Type B pancreatic cell (in vitro differentiated cells): ENCODE data around the gene SMAD7. TPM values are rescaled to one million over a fixed set of nuclear protein-coding genes. Genes with fewer than 3 reads are reported as not detected.
A peak's percentile ranks its signal among the peaks of the same experiment; 100 is the strongest.

Experiments
- DNase-seq: peaks from one replicate; pipeline ENCODE4 v3.0.0; 2021; ENCODE audit warnings: mixed read lengths; ENCODE audit not compliant: unreplicated experiment; ENCODE audit errors: extremely low spot score
- H3K27ac Mint-ChIP-seq: 2 replicates; pipeline ENCODE4 v1.8.0; 2021; ENCODE audit warnings: mild to moderate bottlenecking, mixed read lengths
- H3K27me3 Mint-ChIP-seq: 2 replicates; pipeline ENCODE4 v1.8.0; 2021; ENCODE audit warnings: mixed read lengths
- H3K36me3 Mint-ChIP-seq: 2 replicates; pipeline ENCODE4 v1.8.0; 2021; ENCODE audit warnings: mixed read lengths
- H3K4me1 Mint-ChIP-seq: one replicate; pipeline ENCODE4 v1.8.0; 2021; ENCODE audit warnings: mixed read lengths; ENCODE audit not compliant: unreplicated experiment
- H3K4me3 Mint-ChIP-seq: 2 replicates; pipeline ENCODE4 v1.8.0; 2021; ENCODE audit warnings: mild to moderate bottlenecking, mixed read lengths
- H3K9me3 Mint-ChIP-seq: 2 replicates; pipeline ENCODE4 v1.8.0; 2021; ENCODE audit warnings: mixed read lengths
- total RNA-seq: library from RNA; stranded (reverse); gene quantifications from 2 replicates; pipeline ENCODE4 v1.2.1, GENCODE V29; 2021; ENCODE audit warnings: low replicate concordance
- TF ChIP-seq, protein P1 (sequence below): fragments of 200-600 bp; sonication (generic); conservative IDR thresholded peaks from 2 replicates; pipeline ENCODE4 v1.5.0; 2021; ENCODE audit warnings: antibody characterized with exemption, mild to moderate bottlenecking

SMAD7 gene
- total RNA-seq, 1 donor from 2014 or later: 17.8 TPM

GRCh38 chr18:48947092-48947491, 3.7 kb downstream of the SMAD7 start:
- Mint-ChIP-seq H3K27me3 (no peaks in the 10 kb centered on the region), H3K27ac (peak overlapping the region; percentile 77), H3K36me3 (peaks cover 36% of the 10 kb centered on the region), H3K9me3 (no peaks in the 10 kb centered on the region), H3K4me1 (peaks cover 61% of the 10 kb centered on the region), H3K4me3 (peak overlapping the region; percentile 91)
- DNase-seq: no peak
- TF ChIP-seq, protein P1, sequence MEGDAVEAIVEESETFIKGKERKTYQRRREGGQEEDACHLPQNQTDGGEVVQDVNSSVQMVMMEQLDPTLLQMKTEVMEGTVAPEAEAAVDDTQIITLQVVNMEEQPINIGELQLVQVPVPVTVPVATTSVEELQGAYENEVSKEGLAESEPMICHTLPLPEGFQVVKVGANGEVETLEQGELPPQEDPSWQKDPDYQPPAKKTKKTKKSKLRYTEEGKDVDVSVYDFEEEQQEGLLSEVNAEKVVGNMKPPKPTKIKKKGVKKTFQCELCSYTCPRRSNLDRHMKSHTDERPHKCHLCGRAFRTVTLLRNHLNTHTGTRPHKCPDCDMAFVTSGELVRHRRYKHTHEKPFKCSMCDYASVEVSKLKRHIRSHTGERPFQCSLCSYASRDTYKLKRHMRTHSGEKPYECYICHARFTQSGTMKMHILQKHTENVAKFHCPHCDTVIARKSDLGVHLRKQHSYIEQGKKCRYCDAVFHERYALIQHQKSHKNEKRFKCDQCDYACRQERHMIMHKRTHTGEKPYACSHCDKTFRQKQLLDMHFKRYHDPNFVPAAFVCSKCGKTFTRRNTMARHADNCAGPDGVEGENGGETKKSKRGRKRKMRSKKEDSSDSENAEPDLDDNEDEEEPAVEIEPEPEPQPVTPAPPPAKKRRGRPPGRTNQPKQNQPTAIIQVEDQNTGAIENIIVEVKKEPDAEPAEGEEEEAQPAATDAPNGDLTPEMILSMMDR: no peak

- H3K36me3 Mint-ChIP-seq: peaks cover 36% of the 10 kb centered on the region
- peak overlapping the region; percentile 91 for H3K4me3 Mint-ChIP-seq
- peaks cover 68% of the 10 kb centered on the region for H3K4me1 Mint-ChIP-seq
- no peak overlapping the region for H3K27ac Mint-ChIP-seq
- no peaks in the 10 kb centered on the region for H3K27me3 Mint-ChIP-seq
- no peaks in the 10 kb centered on the region for H3K9me3 Mint-ChIP-seq
- TF ChIP-seq, protein P1: no peak
- no peak for DNase-seq
Observed at GRCh38 chr18:48946329-48946835, 4.4 kb downstream of the SMAD7 start.

DNA sequence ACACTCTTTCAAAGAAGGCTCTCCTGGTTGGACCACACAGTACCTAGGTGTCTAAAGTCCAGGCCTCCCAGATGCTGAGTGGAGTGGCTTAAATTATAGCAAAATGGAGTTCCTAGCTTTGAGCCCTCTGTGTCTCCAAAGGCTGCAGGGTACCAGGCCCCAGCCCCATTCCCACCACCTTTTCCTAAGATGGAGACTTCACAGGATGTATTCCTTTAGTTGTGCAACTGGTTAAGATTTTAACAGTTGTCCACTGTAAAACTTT, 4.9 kb downstream of the SMAD7 start:
- H3K27me3 Mint-ChIP-seq: no peaks in the 10 kb centered on the region
- H3K4me3 Mint-ChIP-seq: peak overlapping the region; percentile 91
- no peak for DNase-seq
- H3K4me1 Mint-ChIP-seq: peaks cover 73% of the 10 kb centered on the region
- H3K9me3 Mint-ChIP-seq: no peaks in the 10 kb centered on the region
- TF ChIP-seq, protein P1: no peak
- H3K27ac Mint-ChIP-seq: no peak overlapping the region
- H3K36me3 Mint-ChIP-seq: peaks cover 40% of the 10 kb centered on the region

DNA sequence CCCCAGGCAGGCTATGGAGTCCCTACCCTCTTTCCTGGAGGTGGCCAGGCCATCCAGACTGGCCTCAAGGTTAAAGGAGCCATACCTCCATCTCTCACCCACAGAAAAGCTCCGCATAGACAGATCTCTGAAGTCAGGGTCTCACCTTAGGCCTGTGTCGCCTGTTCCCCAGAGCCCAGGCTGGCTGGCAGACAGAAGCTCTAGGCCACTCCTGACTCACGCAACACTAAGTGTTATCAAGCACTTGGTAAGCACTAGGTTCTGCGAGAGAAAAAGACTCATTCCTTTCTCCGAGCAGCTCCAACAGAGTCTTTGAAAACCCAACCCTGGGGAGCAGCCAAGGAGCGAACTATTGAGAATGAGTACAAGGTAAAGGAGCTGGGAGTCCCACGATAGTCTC, 6.1 kb downstream of the SMAD7 start:
- peaks cover 41% of the 10 kb centered on the region for H3K36me3 Mint-ChIP-seq
- no peaks in the 10 kb centered on the region for H3K9me3 Mint-ChIP-seq
- H3K27me3 Mint-ChIP-seq: no peaks in the 10 kb centered on the region
- H3K27ac Mint-ChIP-seq: no peak overlapping the region
- peak overlapping the region; percentile 91 for H3K4me3 Mint-ChIP-seq
- TF ChIP-seq, protein P1: no peak
- DNase-seq: no peak
- peaks cover 82% of the 10 kb centered on the region for H3K4me1 Mint-ChIP-seq

- Mint-ChIP-seq H3K36me3 (peaks cover 41% of the 10 kb centered on the region), H3K4me3 (peak overlapping the region; percentile 91), H3K27me3 (no peaks in the 10 kb centered on the region), H3K4me1 (peaks cover 87% of the 10 kb centered on the region), H3K27ac (peak overlapping the region; percentile 32), H3K9me3 (no peaks in the 10 kb centered on the region)
- TF ChIP-seq, protein P1: no peak
- no peak for DNase-seq
Observed at GRCh38 chr18:48943736-48944527, 6.8 kb downstream of the SMAD7 start.
